PFSK-1 (cell line): Measurements from ENCODE around the gene KPNA1.

Experiments used
- POLR2AphosphoS5 ChIP-seq: IDR thresholded peaks from 2 replicates; pipeline ENCODE4 v1.6.1; 2012; ENCODE audit warnings: low read depth, mild to moderate bottlenecking, control low read depth, low read length, moderate library complexity
- SIN3A ChIP-seq: IDR thresholded peaks from 2 replicates; pipeline ENCODE4 v1.6.1; 2012; ENCODE audit warnings: mild to moderate bottlenecking, low read length, moderate library complexity, borderline replicate concordance; ENCODE audit not compliant: insufficient read depth
- TAF1 ChIP-seq: IDR thresholded peaks from 2 replicates; pipeline ENCODE4 v1.6.1; 2012; ENCODE audit warnings: low read length, control low read depth, borderline replicate concordance; ENCODE audit not compliant: insufficient read depth

GRCh38 chr3:122546151-122546550, 31.4 kb upstream of the KPNA1 start:
- TF ChIP-seq SIN3A (no peak), TAF1 (no peak), POLR2AphosphoS5 (no peak)
